Fibroblast of pulmonary artery (primary cell): ENCODE data around the gene DCUN1D5.
A peak's percentile ranks its signal among the peaks of the same experiment; 100 is the strongest.

ENCODE experiments used
- DNase-seq: peaks from one replicate; pipeline ENCODE4 v3.0.0-alpha.2; 2010; ENCODE audit warnings: low read depth
- H3K4me3 ChIP-seq: replicated peaks from 2 replicates; pipeline ENCODE4 v1.5.1; 2011; ENCODE audit warnings: low read depth, mild to moderate bottlenecking, control low read depth, low read length, moderate library complexity
- CTCF ChIP-seq: IDR thresholded peaks from 2 replicates; pipeline ENCODE4 v1.5.1; 2011; ENCODE audit warnings: mild to moderate bottlenecking, control low read depth, low read length, inconsistent platforms; ENCODE audit errors: missing control alignments

DCUN1D5 gene

GRCh38 chr11:103047837-103048236 is 44.1 kb downstream of the DCUN1D5 start:
- H3K4me3 ChIP-seq, result no peak overlapping the region
- DNase-seq, result no peak
- no peak for TF ChIP-seq CTCF

GRCh38 chr11:103043826-103044678 is 47.9 kb downstream of the DCUN1D5 start:
- DNase-seq, result no peak

GRCh38 chr11:103042161-103042560 is 49.8 kb downstream of the DCUN1D5 start:
- H3K4me3 ChIP-seq, result no peak overlapping the region
- no peak for DNase-seq
- TF ChIP-seq CTCF, result no peak

More at GRCh38 chr11:103043826-103044678, 47.9 kb downstream of the DCUN1D5 start:
- TF ChIP-seq CTCF, result no peak
- H3K4me3 ChIP-seq, result no peak overlapping the region

GRCh38 chr11:103035791-103036434 is 56.0 kb downstream of the DCUN1D5 start:
- no peak overlapping the region for H3K4me3 ChIP-seq
- peak; percentile 69 for TF ChIP-seq CTCF
- peak; percentile 89 for DNase-seq

GRCh38 chr11:103035216-103035615 is 56.7 kb downstream of the DCUN1D5 start:
- TF ChIP-seq CTCF, result no peak
- DNase-seq, result no peak
- no peak overlapping the region for H3K4me3 ChIP-seq

GRCh38 chr11:103031834-103032233 is 60.1 kb downstream of the DCUN1D5 start:
- no peak overlapping the region for H3K4me3 ChIP-seq
- no peak for DNase-seq
- TF ChIP-seq CTCF, result no peak
